NB4 (cell line): ENCODE data around the gene PHACTR3.

Source experiments
- MYC ChIP-seq: IDR thresholded peaks from 2 replicates; pipeline ENCODE4 v1.6.1; 2011; ENCODE audit warnings: low read depth, low read length
- TF ChIP-seq, protein P1 (sequence below): IDR thresholded peaks from one replicate; pipeline ENCODE4 v1.5.1; 2012; ENCODE audit warnings: low read depth, low read length

DNA sequence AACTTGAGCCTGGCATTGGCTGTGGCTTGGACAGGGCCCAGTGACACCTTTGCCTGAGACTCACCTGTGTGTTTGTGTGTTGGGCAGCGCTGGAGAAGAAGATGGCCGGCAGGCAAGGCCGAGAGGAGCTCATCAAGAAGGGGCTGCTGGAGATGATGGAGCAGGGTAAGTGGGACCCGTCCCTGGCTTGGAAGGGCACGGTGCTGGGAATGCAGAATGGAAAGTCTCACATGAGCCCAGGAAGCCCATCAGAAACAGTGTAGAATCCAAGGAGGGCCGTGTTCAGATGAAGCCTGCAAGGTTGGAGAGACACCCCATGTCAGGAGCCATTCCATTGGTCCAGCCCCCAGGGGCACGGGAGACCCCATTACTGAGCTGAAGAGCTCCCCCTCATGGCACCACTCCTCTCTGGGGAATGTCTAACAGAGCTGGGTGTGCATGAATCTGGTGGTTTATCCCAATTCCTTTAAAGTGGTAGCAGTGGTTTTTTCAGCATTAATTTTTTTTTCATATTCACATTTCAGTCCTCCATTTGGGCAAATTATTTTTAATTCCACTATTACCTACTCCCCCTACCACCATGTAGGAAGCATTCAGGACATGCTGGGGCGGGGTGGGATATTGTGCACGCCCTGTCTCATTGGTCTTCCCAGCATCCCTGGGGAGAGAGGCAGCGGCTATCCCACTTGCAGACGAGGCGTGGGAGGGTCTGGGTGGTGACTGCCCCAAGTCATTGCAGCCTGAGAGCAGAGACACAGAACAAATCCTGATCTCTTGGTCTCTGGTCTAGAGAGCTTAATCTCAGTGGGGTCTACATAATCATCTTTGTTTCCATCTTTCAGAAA is 143.6 kb downstream of the PHACTR3 start:
- TF ChIP-seq, protein P1, sequence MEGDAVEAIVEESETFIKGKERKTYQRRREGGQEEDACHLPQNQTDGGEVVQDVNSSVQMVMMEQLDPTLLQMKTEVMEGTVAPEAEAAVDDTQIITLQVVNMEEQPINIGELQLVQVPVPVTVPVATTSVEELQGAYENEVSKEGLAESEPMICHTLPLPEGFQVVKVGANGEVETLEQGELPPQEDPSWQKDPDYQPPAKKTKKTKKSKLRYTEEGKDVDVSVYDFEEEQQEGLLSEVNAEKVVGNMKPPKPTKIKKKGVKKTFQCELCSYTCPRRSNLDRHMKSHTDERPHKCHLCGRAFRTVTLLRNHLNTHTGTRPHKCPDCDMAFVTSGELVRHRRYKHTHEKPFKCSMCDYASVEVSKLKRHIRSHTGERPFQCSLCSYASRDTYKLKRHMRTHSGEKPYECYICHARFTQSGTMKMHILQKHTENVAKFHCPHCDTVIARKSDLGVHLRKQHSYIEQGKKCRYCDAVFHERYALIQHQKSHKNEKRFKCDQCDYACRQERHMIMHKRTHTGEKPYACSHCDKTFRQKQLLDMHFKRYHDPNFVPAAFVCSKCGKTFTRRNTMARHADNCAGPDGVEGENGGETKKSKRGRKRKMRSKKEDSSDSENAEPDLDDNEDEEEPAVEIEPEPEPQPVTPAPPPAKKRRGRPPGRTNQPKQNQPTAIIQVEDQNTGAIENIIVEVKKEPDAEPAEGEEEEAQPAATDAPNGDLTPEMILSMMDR: peak; percentile 29
- no peak for TF ChIP-seq MYC
